GM11168 (cell line): Measurements from ENCODE around the gene INO80D.
"Not testable (repeated sequence)": the region's sequence is repeated elsewhere in the genome, so short reads cannot be mapped to it uniquely, and the experiment has no call there.

ENCODE experiments used
- in situ Hi-C: fragments of 300-500 bp; cut with MboI; formaldehyde crosslinking; loops from one replicate; pipeline ENCODE4 v1.12.0; 2022; ENCODE audit warnings: low sequenced_read_pairs; ENCODE audit not compliant: unreplicated experiment

Gene INO80D

GRCh38 chr2:206084870-206085741 lies 868 bp downstream of the INO80D start:
- in situ Hi-C loops, result no loop called here

- in situ Hi-C loops, result no loop called here
Observed at GRCh38 chr2:206084439-206084869, 1.5 kb downstream of the INO80D start.

- in situ Hi-C loops, result no loop called here
Observed at GRCh38 chr2:206083602-206084438, 2.2 kb downstream of the INO80D start.

- in situ Hi-C loops, result no loop called here
Observed at GRCh38 chr2:206082298-206082843, 3.6 kb downstream of the INO80D start.

GRCh38 chr2:206080927-206081326 lies 5.0 kb downstream of the INO80D start:
- in situ Hi-C loops, result no loop called here

GRCh38 chr2:206079699-206080465 lies 6.1 kb downstream of the INO80D start:
- in situ Hi-C loops, result no loop called here

- in situ Hi-C loops, result not testable (repeated sequence)
Observed at GRCh38 chr2:206077879-206078278, 8.1 kb downstream of the INO80D start.

- in situ Hi-C loops, result no loop called here
Observed at GRCh38 chr2:206075113-206075512, 10.9 kb downstream of the INO80D start.

- in situ Hi-C loops, result no loop called here
Observed at GRCh38 chr2:206071807-206072206, 14.2 kb downstream of the INO80D start.

GRCh38 chr2:206069417-206069816 lies 16.6 kb downstream of the INO80D start:
- in situ Hi-C loops, result no loop called here

- in situ Hi-C loops, result no loop called here
Observed at GRCh38 chr2:206068207-206068606, 17.8 kb downstream of the INO80D start.

- in situ Hi-C loops, result no loop called here
Observed at GRCh38 chr2:206064077-206064476, 21.9 kb downstream of the INO80D start.

- in situ Hi-C loops, result no loop called here
Observed at GRCh38 chr2:206063635-206064034, 22.3 kb downstream of the INO80D start.

- in situ Hi-C loops, result no loop called here
Observed at GRCh38 chr2:206062724-206063123, 23.2 kb downstream of the INO80D start.

GRCh38 chr2:206056286-206056685 lies 29.7 kb downstream of the INO80D start:
- in situ Hi-C loops, result no loop called here

- in situ Hi-C loops, result no loop called here
Observed at GRCh38 chr2:206054952-206055351, 31.0 kb downstream of the INO80D start.

GRCh38 chr2:206051912-206052311 lies 34.1 kb downstream of the INO80D start:
- in situ Hi-C loops, result no loop called here

GRCh38 chr2:206049392-206049791 lies 36.6 kb downstream of the INO80D start:
- in situ Hi-C loops, result no loop called here

- in situ Hi-C loops, result no loop called here
Observed at GRCh38 chr2:206045251-206045650, 40.7 kb downstream of the INO80D start.

GRCh38 chr2:206040525-206040924 lies 45.4 kb downstream of the INO80D start:
- in situ Hi-C loops, result no loop called here
